Tibial nerve (tissue), 4 donors: ENCODE results near the gene PYGL. TPM values are rescaled to one million over a fixed set of nuclear protein-coding genes. Genes with fewer than 3 reads are reported as not detected.

Source experiments
- DNase-seq, 2 donors: peaks; one replicate each; pipeline ENCODE4 v3.0.0-alpha.2; 2019; ENCODE audit warnings: low spot score in 2 of 2
- H3K27ac ChIP-seq, 4 donors: fragments of 200-600 bp; sonication (generic) in 3 of 4; one replicate each; pipeline ENCODE4 v1.5.1; 2017 to 2019; ENCODE audit warnings: mild to moderate bottlenecking in 1 of 4
- H3K27me3 ChIP-seq, 2 donors: fragments of 200-600 bp; sonication (generic) in 1 of 2; one replicate each; pipeline versions ENCODE4 v1.5.1 to v1.6.0; 2017 to 2019
- H3K36me3 ChIP-seq, 3 donors: fragments of 200-600 bp; sonication (generic); one replicate each; pipeline ENCODE4 v1.5.1; 2018 to 2019
- H3K4me1 ChIP-seq, 4 donors: fragments of 200-600 bp; sonication (generic) in 3 of 4; one replicate each; pipeline ENCODE4 v1.5.1; 2017 to 2019
- H3K4me3 ChIP-seq, 4 donors: fragments of 200-600 bp; sonication (generic) in 3 of 4; one replicate each; pipeline ENCODE4 v1.5.1; 2017 to 2019; ENCODE audit warnings: mild to moderate bottlenecking in 1 of 4, moderate library complexity in 1 of 4
- H3K9me3 ChIP-seq, 4 donors: fragments of 200-600 bp; sonication (generic) in 3 of 4; one replicate each; pipeline ENCODE4 v1.5.1; 2017 to 2019
- EP300 ChIP-seq, 2 donors: sonication (generic); formaldehyde crosslinking; IDR thresholded peaks; one replicate each; pipeline ENCODE4 v1.6.1; 2017; ENCODE audit warnings: antibody characterized with exemption in 2 of 2, mild to moderate bottlenecking in 1 of 2
- POLR2A ChIP-seq, 2 donors: fragments of 450-650 bp; IDR thresholded peaks; one replicate each; pipeline ENCODE4 v1.6.1; 2017; ENCODE audit warnings: antibody characterized with exemption in 2 of 2, mild to moderate bottlenecking in 2 of 2, moderate library complexity in 2 of 2
- WGBS, 2 donors: methylation state at CpG; one replicate each; pipeline ENCODE4 v1.1.5; 2018; 5-methylcytosine and 5-hydroxymethylcytosine counted together
- total RNA-seq, 4 donors: library from RNA; depleted of rRNA; stranded (reverse); fragments of >200 nt; gene quantifications; one replicate each; pipeline ENCODE4 v1.1.0, GENCODE V29; 2016
- TF ChIP-seq, protein P1 (sequence below), 5 experiments: fragments of 200-600 bp in 3 of 5; fragments of 450-650 bp in 2 of 5; sonication (generic) in 3 of 5; IDR thresholded peaks; one replicate each; pipeline ENCODE4 v1.5.1; 2016 to 2019; ENCODE audit warnings: antibody characterized with exemption in 5 of 5, mild to moderate bottlenecking in 3 of 5, moderate library complexity in 2 of 5

PYGL gene
- total RNA-seq, 4 donors from 2014 or later: 50.0 to 112 (median 74.3) TPM

- WGBS, 2 donors: 9 to 24% methylated on average over 1 of the region's 1 CpG
- H3K4me1 ChIP-seq: peaks cover 0 to 13% (median 4%) of the 10 kb centered on the region in 4 donors
- H3K4me3 ChIP-seq: no peak overlapping the region
- H3K36me3 ChIP-seq: no peaks in the 10 kb centered on the region
- DNase-seq: no peak
- no peak for TF ChIP-seq POLR2A (IDR thresholded peaks at IDR 0.05)
- no peak for TF ChIP-seq EP300 (IDR thresholded peaks at IDR 0.05)
- TF ChIP-seq, protein P1, sequence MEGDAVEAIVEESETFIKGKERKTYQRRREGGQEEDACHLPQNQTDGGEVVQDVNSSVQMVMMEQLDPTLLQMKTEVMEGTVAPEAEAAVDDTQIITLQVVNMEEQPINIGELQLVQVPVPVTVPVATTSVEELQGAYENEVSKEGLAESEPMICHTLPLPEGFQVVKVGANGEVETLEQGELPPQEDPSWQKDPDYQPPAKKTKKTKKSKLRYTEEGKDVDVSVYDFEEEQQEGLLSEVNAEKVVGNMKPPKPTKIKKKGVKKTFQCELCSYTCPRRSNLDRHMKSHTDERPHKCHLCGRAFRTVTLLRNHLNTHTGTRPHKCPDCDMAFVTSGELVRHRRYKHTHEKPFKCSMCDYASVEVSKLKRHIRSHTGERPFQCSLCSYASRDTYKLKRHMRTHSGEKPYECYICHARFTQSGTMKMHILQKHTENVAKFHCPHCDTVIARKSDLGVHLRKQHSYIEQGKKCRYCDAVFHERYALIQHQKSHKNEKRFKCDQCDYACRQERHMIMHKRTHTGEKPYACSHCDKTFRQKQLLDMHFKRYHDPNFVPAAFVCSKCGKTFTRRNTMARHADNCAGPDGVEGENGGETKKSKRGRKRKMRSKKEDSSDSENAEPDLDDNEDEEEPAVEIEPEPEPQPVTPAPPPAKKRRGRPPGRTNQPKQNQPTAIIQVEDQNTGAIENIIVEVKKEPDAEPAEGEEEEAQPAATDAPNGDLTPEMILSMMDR (IDR thresholded peaks at IDR 0.05): peak; percentile 37 to 74 (median 64)
- no peaks in the 10 kb centered on the region for H3K27me3 ChIP-seq
- H3K27ac ChIP-seq: peak overlapping the region in 2 of 4 donors; percentile 59 to 71
- no peaks in the 10 kb centered on the region for H3K9me3 ChIP-seq
These were observed 10.6 kb upstream of the PYGL start for GRCh38 chr14:50954811-50955372.

- no peaks in the 10 kb centered on the region for H3K27me3 ChIP-seq
- TF ChIP-seq POLR2A (IDR thresholded peaks at IDR 0.05) (no peak), EP300 (IDR thresholded peaks at IDR 0.05) (no peak)
- TF ChIP-seq, protein P1 (IDR thresholded peaks at IDR 0.05): no peak
- H3K36me3 ChIP-seq: no peaks in the 10 kb centered on the region
- 90 to 94% methylated on average over 1 of the region's 1 CpG for WGBS, 2 donors
- peaks cover 0 to 13% (median 4%) of the 10 kb centered on the region in 4 donors for H3K4me1 ChIP-seq
- H3K27ac ChIP-seq: no peak overlapping the region
- DNase-seq: no peak
- H3K4me3 ChIP-seq: no peak overlapping the region
- no peaks in the 10 kb centered on the region for H3K9me3 ChIP-seq
These were observed 9.2 kb upstream of the PYGL start for GRCh38 chr14:50953502-50953901.

DNA sequence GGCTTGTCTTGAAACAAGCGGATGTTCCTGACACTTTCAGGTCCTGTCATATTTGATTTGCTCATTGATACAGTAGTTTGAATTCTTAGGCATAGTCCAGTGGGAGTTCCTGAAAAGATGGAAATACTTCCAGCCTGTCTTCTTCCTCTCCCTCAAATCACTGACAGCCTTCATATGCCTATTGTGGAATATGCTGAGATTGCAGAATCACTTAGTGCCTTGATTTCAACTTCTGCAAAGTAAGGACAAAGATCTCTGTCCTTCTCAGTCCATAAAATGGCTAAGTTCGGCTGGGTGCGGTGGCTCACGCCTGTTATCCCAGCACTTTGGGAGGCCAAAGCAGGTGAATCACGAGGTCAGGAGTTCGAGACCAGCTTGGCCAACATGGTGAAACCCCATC is 6.7 kb upstream of the PYGL start:
- Histone ChIP-seq H3K9me3 (no peaks in the 10 kb centered on the region), H3K27me3 (no peaks in the 10 kb centered on the region), H3K4me1 (peaks cover 0 to 11% (median 4%) of the 10 kb centered on the region in 4 donors), H3K4me3 (no peak overlapping the region), H3K27ac (no peak overlapping the region), H3K36me3 (no peaks in the 10 kb centered on the region)
- DNase-seq: no peak
- 89 to 97% methylated on average over 6 of the region's 6 CpGs for WGBS, 2 donors
- no peak for TF ChIP-seq POLR2A (IDR thresholded peaks at IDR 0.05)
- TF ChIP-seq, protein P1 (IDR thresholded peaks at IDR 0.05): no peak

DNA sequence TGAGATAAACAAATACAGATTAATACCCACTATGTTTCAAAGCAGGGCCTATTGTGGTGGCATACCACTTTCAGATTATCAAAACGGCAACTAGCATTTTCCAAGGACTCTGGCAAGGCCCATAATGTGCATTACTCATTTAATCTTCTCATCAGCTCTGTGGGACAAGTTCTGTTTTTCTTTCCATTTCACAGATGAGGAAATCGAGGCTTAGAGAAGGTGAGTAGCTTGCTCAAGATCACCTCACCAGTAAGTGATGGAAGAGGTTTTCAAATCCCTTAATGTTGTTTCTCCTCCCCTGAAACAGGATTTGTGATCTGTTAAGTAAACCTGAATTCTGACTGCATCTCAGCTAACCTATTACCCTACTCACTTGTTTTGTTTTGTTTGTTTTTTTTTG is 3.9 kb upstream of the PYGL start:
- H3K4me1 ChIP-seq: peaks cover 0 to 8% (median 0%) of the 10 kb centered on the region in 4 donors
- DNase-seq: no peak
- 81 to 87% methylated on average over 2 of the region's 2 CpGs for WGBS, 2 donors
- no peaks in the 10 kb centered on the region for H3K27me3 ChIP-seq
- no peak overlapping the region for H3K4me3 ChIP-seq
- H3K27ac ChIP-seq: peak overlapping the region in 1 of 4 donors; percentile 55
- no peaks in the 10 kb centered on the region for H3K9me3 ChIP-seq
- H3K36me3 ChIP-seq: no peaks in the 10 kb centered on the region
- TF ChIP-seq, protein P1 (IDR thresholded peaks at IDR 0.05): no peak
- TF ChIP-seq POLR2A (IDR thresholded peaks at IDR 0.05) (no peak), EP300 (IDR thresholded peaks at IDR 0.05) (no peak)

DNA sequence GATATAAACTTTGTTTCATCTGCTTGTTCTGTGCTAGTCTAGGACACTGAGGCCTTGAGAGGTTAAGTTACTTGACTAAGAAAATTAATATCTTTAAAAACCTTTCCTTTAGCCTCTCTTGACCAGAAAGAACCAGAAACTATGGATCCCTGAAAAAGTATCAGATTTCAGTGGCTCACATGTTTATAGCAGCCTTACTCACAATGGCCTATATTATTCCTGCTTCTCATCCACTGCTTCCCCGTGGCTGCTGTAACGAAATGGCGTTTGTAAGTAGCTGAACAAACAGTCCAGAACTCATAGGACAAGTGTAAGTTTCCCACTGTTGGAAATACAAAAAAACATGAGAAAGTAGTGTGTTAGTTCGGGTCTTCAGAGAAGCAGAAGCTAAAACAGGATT is 3.2 kb upstream of the PYGL start:
- Histone ChIP-seq H3K27me3 (no peaks in the 10 kb centered on the region), H3K27ac (peak overlapping the region in 2 of 4 donors; percentile 55 to 81), H3K4me3 (no peak overlapping the region), H3K9me3 (no peaks in the 10 kb centered on the region), H3K4me1 (peaks cover 0 to 13% (median 0%) of the 10 kb centered on the region in 4 donors), H3K36me3 (no peaks in the 10 kb centered on the region)
- TF ChIP-seq EP300 (IDR thresholded peaks at IDR 0.05): peak in 1 of 2 donors; percentile 21
- TF ChIP-seq POLR2A (IDR thresholded peaks at IDR 0.05): no peak
- TF ChIP-seq, protein P1 (IDR thresholded peaks at IDR 0.05): no peak
- no peak for DNase-seq
- WGBS, 2 donors: 32 to 35% methylated on average over 4 of the region's 4 CpGs
